ENCODE results near the gene MZF1.
"Not testable (repeated sequence)": the region's sequence is repeated elsewhere in the genome, so short reads cannot be mapped to it uniquely, and the experiment has no call there.

MZF1 gene

GRCh38 chr19:58554494-58555368, 18.4 kb downstream of the MZF1 start, which contains the start of gene CHMP2A:
Gene CHMP2A, minus strand, starts transcription at chr19:58555105. Its CDS starts 893 bp downstream, at chr19:58554212.
- DNase-seq, result no peak

- no peak for DNase-seq
Observed at GRCh38 chr19:58553799-58554493, 19.2 kb downstream of the MZF1 start.

GRCh38 chr19:58552655-58553054, 20.5 kb downstream of the MZF1 start:
- DNase-seq, result no peak

GRCh38 chr19:58551577-58552471, 21.3 kb downstream of the MZF1 start:
- DNase-seq, result no peak

DNA sequence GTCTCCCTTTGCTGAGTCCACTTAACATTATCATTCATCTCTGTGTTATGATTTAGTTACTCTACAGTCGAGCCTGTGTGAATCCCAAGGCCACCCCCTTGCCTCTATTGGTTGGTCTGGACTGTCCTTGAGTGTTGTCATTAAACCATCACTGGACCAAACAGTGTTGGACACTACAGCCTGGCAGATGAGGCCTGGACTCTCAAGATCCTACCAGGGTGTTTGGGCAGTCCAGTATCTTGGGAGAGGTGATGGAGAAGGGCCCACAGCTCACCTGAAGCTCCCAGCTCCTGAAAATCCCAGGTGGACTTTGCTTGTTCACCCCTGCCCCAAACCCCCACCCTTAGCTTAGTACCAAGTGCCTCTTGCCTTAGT, 22.0 kb downstream of the MZF1 start:
- no peak for DNase-seq

- no peak for DNase-seq
Observed at GRCh38 chr19:58550362-58551122, 22.6 kb downstream of the MZF1 start.

- DNase-seq, result no peak
Observed at GRCh38 chr19:58549664-58550361, 23.3 kb downstream of the MZF1 start.

- DNase-seq, result no peak
Observed at GRCh38 chr19:58548859-58549663, 24.1 kb downstream of the MZF1 start.

GRCh38 chr19:58547323-58548312, 25.5 kb downstream of the MZF1 start:
- no peak for DNase-seq

GRCh38 chr19:58546019-58546530, 27.1 kb downstream of the MZF1 start:
- DNase-seq, result no peak

DNA sequence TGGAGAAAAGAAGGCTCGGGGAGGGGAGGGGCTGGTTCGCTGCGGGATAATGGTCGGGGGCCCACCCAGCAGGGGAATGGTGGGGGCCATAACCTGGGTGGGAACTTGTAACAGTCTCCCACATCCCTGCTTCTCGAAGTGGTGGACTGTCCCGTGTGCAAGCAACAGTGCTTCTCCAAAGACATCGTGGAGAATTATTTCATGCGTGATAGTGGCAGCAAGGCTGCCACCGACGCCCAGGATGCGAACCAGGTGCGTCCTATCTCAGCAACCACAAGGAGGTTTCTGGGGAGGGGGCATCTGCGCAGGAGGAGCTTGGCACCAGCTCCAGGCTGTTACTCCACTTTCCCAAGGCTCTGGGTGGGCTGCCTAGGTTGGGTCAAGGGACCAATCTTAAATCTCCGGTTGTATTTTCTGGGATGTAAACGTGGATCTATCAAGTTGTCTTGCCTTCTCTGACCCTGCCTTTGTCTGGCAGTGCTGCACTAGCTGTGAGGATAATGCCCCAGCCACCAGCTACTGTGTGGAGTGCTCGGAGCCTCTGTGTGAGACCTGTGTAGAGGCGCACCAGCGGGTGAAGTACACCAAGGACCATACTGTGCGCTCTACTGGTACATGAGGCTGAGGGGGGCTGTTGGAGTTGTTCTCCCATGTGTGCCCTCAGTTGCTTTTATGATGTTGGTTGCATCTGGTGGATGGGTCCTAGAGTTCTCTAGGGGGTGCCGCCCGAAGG, 27.7 kb downstream of the MZF1 start:
- DNase-seq, result no peak

DNA sequence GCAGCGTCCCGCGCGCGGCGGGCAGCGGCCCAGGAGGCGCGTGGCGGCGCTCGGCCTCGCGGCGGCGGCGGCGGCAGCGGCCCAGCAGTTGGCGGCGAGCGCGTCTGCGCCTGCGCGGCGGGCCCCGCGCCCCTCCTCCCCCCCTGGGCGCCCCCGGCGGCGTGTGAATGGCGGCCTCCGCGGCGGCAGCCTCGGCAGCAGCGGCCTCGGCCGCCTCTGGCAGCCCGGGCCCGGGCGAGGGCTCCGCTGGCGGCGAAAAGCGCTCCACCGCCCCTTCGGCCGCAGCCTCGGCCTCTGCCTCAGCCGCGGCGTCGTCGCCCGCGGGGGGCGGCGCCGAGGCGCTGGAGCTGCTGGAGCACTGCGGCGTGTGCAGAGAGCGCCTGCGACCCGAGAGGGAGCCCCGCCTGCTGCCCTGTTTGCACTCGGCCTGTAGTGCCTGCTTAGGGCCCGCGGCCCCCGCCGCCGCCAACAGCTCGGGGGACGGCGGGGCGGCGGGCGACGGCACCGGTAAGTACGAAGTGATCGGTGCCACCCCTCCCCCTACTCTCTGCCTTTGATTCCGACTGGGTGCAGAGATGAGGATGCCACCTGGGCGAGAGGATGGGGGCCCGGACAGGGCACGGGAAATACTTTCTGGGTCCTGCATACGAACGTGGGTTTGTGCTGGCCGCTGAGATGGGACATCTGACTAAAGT, 28.4 kb downstream of the MZF1 start:
- DNase-seq, result no peak

DNA sequence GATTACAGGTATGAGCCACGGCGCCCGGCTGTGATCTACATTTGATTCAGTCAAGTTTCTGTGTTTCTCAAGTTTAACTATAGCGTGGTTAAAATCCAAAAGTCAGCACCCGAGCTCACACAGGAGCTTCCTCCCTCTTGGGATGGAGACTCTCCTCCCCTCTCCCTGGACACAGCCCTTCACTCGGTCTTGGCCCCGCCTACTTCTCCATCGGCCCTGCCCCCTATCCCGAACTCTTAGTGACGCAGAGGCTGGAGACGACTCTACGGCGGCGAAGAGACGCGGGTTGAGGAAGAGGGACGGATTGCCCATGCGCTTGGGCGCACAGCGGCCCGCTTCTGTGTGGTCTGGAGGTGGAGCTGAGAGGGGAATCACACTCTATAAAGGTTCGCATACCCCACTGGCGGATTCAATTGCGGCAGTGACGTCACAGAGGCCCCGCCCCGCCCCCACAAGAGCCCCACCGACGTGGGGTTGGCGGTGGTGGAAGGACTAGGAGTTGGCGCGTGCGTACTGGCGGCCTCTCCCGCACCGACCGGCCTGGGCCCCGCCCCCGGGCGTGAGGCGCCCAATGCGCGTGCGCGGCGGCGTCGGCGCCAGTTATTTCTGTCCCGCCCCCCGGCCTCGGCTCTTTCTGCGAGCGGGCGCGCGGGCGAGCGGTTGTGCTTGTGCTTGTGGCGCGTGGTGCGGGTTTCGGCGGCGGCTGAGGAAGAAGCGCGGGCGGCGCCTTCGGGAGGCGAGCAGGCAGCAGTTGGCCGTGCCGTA, 29.1 kb downstream of the MZF1 start, which contains the start of gene TRIM28:
Gene TRIM28, plus strand, starts transcription at position 239 of the 765 bp plus-strand sequence. CDS start 694 bp downstream, outside the sequence.
- no peak for DNase-seq

GRCh38 chr19:58542641-58543372, 30.3 kb downstream of the MZF1 start:
- not testable (repeated sequence) for DNase-seq

DNA sequence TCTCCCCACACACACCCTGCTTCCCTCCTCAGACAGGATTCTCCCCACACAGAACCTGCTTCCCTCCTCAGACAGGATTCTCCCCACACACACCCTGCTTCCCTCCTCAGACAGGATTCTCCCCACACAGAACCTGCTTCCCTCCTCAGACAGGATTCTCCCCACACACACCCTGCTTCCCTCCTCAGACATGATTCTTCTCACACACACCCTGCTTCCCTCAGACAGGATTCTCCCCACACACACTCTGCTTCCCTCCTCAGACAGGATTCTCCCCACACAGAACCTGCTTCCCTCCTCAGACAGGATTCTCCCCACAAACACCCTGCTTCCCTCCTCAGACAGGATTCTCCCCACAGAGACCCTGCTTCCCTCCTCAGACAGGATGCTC, 34.0 kb downstream of the MZF1 start:
- not testable (repeated sequence) for DNase-seq
